ENCODE results near the gene NDUFB10.

DNA sequence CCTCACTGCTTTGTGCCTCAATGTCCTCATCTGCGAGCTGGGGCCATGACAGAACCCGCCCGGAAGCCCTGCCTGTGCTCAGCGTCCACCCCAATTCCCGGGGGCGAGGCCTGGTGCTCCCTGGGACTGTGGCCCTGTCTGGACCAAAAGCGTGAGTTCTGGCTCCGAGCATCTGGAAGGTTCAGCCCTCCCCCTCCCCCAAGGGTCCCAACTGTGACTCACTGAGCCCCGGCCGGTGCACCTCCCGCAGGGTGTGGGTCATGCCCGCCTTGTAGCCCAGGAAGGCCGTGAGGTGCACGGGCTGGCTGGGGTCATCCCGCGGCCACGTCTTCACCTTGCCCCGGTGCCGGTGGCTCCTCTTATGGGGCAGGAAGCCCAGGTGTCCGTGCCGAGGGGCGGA lies 5.6 kb upstream of the NDUFB10 start:
- no peak for TF ChIP-seq TAF1 (IDR thresholded peaks at IDR 0.05; ENCODE audit: borderline replicate concordance, insufficient read depth, low read length)
- no peak for TF ChIP-seq POLR2AphosphoS5 (IDR thresholded peaks at IDR 0.05; ENCODE audit: low read depth, low read length)
- TF ChIP-seq SIN3A (IDR thresholded peaks at IDR 0.05; ENCODE audit: borderline replicate concordance, insufficient read depth, low read length) = no peak
- TF ChIP-seq, protein P1, sequence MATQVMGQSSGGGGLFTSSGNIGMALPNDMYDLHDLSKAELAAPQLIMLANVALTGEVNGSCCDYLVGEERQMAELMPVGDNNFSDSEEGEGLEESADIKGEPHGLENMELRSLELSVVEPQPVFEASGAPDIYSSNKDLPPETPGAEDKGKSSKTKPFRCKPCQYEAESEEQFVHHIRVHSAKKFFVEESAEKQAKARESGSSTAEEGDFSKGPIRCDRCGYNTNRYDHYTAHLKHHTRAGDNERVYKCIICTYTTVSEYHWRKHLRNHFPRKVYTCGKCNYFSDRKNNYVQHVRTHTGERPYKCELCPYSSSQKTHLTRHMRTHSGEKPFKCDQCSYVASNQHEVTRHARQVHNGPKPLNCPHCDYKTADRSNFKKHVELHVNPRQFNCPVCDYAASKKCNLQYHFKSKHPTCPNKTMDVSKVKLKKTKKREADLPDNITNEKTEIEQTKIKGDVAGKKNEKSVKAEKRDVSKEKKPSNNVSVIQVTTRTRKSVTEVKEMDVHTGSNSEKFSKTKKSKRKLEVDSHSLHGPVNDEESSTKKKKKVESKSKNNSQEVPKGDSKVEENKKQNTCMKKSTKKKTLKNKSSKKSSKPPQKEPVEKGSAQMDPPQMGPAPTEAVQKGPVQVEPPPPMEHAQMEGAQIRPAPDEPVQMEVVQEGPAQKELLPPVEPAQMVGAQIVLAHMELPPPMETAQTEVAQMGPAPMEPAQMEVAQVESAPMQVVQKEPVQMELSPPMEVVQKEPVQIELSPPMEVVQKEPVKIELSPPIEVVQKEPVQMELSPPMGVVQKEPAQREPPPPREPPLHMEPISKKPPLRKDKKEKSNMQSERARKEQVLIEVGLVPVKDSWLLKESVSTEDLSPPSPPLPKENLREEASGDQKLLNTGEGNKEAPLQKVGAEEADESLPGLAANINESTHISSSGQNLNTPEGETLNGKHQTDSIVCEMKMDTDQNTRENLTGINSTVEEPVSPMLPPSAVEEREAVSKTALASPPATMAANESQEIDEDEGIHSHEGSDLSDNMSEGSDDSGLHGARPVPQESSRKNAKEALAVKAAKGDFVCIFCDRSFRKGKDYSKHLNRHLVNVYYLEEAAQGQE (IDR thresholded peaks at IDR 0.05; ENCODE audit: insufficient read depth in 1 of 2, low read depth in 2 of 2, low read length in 2 of 2) = no peak
- TF ChIP-seq FOXP2 (optimal IDR thresholded peaks at IDR 0.05; ENCODE audit: borderline replicate concordance, extremely low read depth, extremely low read length, insufficient read depth) = no peak

Data from PFSK-1 (cell line).